ENCODE results near the gene EPB41L3. TPM values are rescaled to one million over a fixed set of nuclear protein-coding genes. Genes with fewer than 3 reads are reported as not detected.

The EPB41L3 gene
- total and polyA plus RNA-seq, 10 of the 15 experiments (the other 5 are each of a cell fraction or from before 2014, with no cell fraction given) = 0.11 to 0.69 (median 0.23) TPM; not detected in 6

DNA sequence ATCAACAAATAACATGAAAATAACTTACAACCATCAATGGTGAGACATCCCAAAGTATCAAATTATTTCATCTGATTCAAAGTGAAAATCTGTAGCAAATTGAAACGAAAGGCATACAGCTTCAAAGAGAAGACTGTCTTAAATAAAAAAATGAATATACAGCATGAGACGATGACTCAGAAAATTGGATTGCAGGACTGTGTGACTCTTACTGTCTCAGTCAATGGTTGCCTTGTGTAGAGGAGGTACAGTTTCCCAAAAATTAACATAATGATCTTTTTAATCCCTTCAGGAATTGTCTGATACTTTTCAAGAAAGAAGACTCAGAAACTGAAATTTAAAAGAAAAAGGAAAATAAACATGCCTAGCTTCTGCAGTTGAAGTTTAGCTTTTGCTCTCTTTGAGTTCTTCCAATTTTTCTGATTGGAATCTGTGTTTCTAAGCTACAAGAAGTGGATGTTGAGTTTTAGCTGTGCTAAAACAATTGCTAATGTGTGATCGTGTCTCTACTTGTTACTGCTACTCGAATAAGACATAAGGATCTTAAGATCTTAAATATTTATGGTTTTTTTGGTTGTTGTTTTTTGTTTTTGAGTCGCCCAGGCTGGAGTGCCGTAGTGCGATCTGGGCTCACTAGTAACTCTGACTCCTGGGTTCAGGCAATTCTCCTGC lies 41.1 kb upstream of the EPB41L3 start (continued):
- TF ChIP-seq RAD21 (IDR thresholded peaks at IDR 0.05; ENCODE audit: insufficient read depth, low read depth, low read length) (no peak), CEBPB (IDR thresholded peaks at IDR 0.05; ENCODE audit: borderline replicate concordance in 1 of 2, low read depth in 2 of 2, low read length in 2 of 2) (no peak), EZH2 (IDR thresholded peaks at IDR 0.05; ENCODE audit: borderline replicate concordance, control insufficient read depth, low read depth, low read length) (no peak), RB1 (IDR thresholded peaks at IDR 0.05; ENCODE audit: borderline replicate concordance) (no peak), BMI1 (IDR thresholded peaks at IDR 0.05; ENCODE audit: borderline replicate concordance) (no peak), BACH1 (IDR thresholded peaks at IDR 0.05; ENCODE audit: borderline replicate concordance) (no peak), EGR1 (IDR thresholded peaks at IDR 0.05; ENCODE audit: borderline replicate concordance in 1 of 2, low read depth in 2 of 2, low read length in 2 of 2) (no peak)
- TF ChIP-seq, protein P1, sequence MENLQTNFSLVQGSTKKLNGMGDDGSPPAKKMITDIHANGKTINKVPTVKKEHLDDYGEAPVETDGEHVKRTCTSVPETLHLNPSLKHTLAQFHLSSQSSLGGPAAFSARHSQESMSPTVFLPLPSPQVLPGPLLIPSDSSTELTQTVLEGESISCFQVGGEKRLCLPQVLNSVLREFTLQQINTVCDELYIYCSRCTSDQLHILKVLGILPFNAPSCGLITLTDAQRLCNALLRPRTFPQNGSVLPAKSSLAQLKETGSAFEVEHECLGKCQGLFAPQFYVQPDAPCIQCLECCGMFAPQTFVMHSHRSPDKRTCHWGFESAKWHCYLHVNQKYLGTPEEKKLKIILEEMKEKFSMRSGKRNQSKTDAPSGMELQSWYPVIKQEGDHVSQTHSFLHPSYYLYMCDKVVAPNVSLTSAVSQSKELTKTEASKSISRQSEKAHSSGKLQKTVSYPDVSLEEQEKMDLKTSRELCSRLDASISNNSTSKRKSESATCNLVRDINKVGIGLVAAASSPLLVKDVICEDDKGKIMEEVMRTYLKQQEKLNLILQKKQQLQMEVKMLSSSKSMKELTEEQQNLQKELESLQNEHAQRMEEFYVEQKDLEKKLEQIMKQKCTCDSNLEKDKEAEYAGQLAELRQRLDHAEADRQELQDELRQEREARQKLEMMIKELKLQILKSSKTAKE (IDR thresholded peaks at IDR 0.05; ENCODE audit: low read depth, poor library complexity, severe bottlenecking) = no peak
- TF ChIP-seq, protein P2, sequence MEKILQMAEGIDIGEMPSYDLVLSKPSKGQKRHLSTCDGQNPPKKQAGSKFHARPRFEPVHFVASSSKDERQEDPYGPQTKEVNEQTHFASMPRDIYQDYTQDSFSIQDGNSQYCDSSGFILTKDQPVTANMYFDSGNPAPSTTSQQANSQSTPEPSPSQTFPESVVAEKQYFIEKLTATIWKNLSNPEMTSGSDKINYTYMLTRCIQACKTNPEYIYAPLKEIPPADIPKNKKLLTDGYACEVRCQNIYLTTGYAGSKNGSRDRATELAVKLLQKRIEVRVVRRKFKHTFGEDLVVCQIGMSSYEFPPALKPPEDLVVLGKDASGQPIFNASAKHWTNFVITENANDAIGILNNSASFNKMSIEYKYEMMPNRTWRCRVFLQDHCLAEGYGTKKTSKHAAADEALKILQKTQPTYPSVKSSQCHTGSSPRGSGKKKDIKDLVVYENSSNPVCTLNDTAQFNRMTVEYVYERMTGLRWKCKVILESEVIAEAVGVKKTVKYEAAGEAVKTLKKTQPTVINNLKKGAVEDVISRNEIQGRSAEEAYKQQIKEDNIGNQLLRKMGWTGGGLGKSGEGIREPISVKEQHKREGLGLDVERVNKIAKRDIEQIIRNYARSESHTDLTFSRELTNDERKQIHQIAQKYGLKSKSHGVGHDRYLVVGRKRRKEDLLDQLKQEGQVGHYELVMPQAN (conservative IDR thresholded peaks at IDR 0.05) = no peak

Measured in GM12878 (cell line).